OCI-LY1 (cell line): ENCODE results near the gene ACTG2.

Experiments
- CTCF ChIP-seq: fragments of 200-600 bp; sonication (generic), shearing (Covaris generic); IDR thresholded peaks from 2 replicates; pipeline ENCODE4 v1.5.1; 2017; ENCODE audit warnings: mild to moderate bottlenecking, antibody characterized with exemption, low read length, moderate library complexity, mixed read lengths
- EZH2 ChIP-seq: fragments of 200-600 bp; sonication (generic), shearing (Covaris generic); IDR thresholded peaks from 2 replicates; pipeline ENCODE4 v1.8.0; 2017; ENCODE audit warnings: borderline replicate concordance, mixed run types, mild to moderate bottlenecking, antibody characterized with exemption, low read length, moderate library complexity, mixed read lengths

- TF ChIP-seq CTCF (no peak), EZH2 (no peak)
Measured at GRCh38 chr2:73935641-73936040, 42.8 kb downstream of the ACTG2 start.
